Measurements from ENCODE around the gene IDH2.

The IDH2 gene

GRCh38 chr15:90126596-90127435, 24.5 kb upstream of the IDH2 start:
- no peak for ATAC-seq

GRCh38 chr15:90126022-90126421, 23.8 kb upstream of the IDH2 start:
- no peak for ATAC-seq
- TF ChIP-seq CREB5 (CRISPR knock-in tag; IDR thresholded peaks at IDR 0.05; ENCODE audit: low read depth) (no peak), GLIS3 (CRISPR knock-in tag; IDR thresholded peaks at IDR 0.05) (no peak), PPARA (CRISPR knock-in tag; IDR thresholded peaks at IDR 0.05; ENCODE audit: borderline replicate concordance) (no peak), OSR1 (CRISPR knock-in tag; IDR thresholded peaks at IDR 0.05) (no peak), ZFP30 (CRISPR knock-in tag; IDR thresholded peaks at IDR 0.05) (no peak), ISL1 (CRISPR knock-in tag; IDR thresholded peaks at IDR 0.05) (no peak), ZNF565 (CRISPR knock-in tag; conservative IDR thresholded peaks at IDR 0.05; ENCODE audit: low read depth) (no peak), CSRNP3 (CRISPR knock-in tag; IDR thresholded peaks at IDR 0.05) (no peak), TSHZ2 (CRISPR knock-in tag; IDR thresholded peaks at IDR 0.05) (no peak), ESRRG (CRISPR knock-in tag; IDR thresholded peaks at IDR 0.05) (no peak), ZNF70 (CRISPR knock-in tag; IDR thresholded peaks at IDR 0.05) (no peak), ZFP3 (CRISPR knock-in tag; IDR thresholded peaks at IDR 0.05) (no peak), ARNTL (CRISPR knock-in tag; IDR thresholded peaks at IDR 0.05; ENCODE audit: borderline replicate concordance, low read depth) (no peak), TOX (CRISPR knock-in tag; IDR thresholded peaks at IDR 0.05; ENCODE audit: borderline replicate concordance) (no peak), RARB (CRISPR knock-in tag; IDR thresholded peaks at IDR 0.05) (no peak), TCF4 (CRISPR knock-in tag; IDR thresholded peaks at IDR 0.05; ENCODE audit: borderline replicate concordance) (no peak), ZC3H10 (CRISPR knock-in tag; IDR thresholded peaks at IDR 0.05) (no peak)

More at GRCh38 chr15:90126596-90127435, 24.5 kb upstream of the IDH2 start:
- TF ChIP-seq CSRNP3 (CRISPR knock-in tag; IDR thresholded peaks at IDR 0.05) (no peak), OSR1 (CRISPR knock-in tag; IDR thresholded peaks at IDR 0.05) (no peak), BACH2 (CRISPR knock-in tag; IDR thresholded peaks at IDR 0.05; ENCODE audit: borderline replicate concordance) (no peak), TCF4 (CRISPR knock-in tag; IDR thresholded peaks at IDR 0.05; ENCODE audit: borderline replicate concordance) (no peak), CSDC2 (CRISPR knock-in tag; IDR thresholded peaks at IDR 0.05) (no peak), RARB (CRISPR knock-in tag; IDR thresholded peaks at IDR 0.05) (no peak), ESRRG (CRISPR knock-in tag; IDR thresholded peaks at IDR 0.05) (no peak), ZFP3 (CRISPR knock-in tag; IDR thresholded peaks at IDR 0.05) (no peak), ZC3H10 (CRISPR knock-in tag; IDR thresholded peaks at IDR 0.05) (no peak), TSHZ2 (CRISPR knock-in tag; IDR thresholded peaks at IDR 0.05) (no peak), ZNF70 (CRISPR knock-in tag; IDR thresholded peaks at IDR 0.05) (no peak), CREB5 (CRISPR knock-in tag; IDR thresholded peaks at IDR 0.05; ENCODE audit: low read depth) (no peak), ZNF8 (CRISPR knock-in tag; IDR thresholded peaks at IDR 0.05) (no peak)
